Esophagus (tissue), 2 donors: ENCODE measurements around the gene FABP6. TPM values are rescaled to one million over a fixed set of nuclear protein-coding genes. Genes with fewer than 3 reads are reported as not detected.

Source experiments
- H3K27ac ChIP-seq, 2 donors: one replicate each; pipeline ENCODE4 v1.5.1; 2013; ENCODE audit warnings: low read depth in 2 of 2, mild to moderate bottlenecking in 2 of 2, inconsistent platforms in 1 of 2, low read length in 1 of 2, moderate library complexity in 1 of 2
- H3K27me3 ChIP-seq, 2 donors: one replicate each; pipeline ENCODE4 v1.6.1; 2013; ENCODE audit warnings: low read length in 2 of 2, control low read depth in 1 of 2, mild to moderate bottlenecking in 1 of 2; ENCODE audit not compliant: insufficient read depth in 2 of 2, control insufficient read depth in 1 of 2
- H3K36me3 ChIP-seq, 2 donors: one replicate each; pipeline ENCODE4 v1.6.1; 2013; ENCODE audit warnings: low read length in 1 of 2; ENCODE audit not compliant: control insufficient read depth in 2 of 2, insufficient read depth in 2 of 2
- H3K4me1 ChIP-seq, 2 donors: one replicate each; pipeline ENCODE4 v1.6.1; 2013; ENCODE audit warnings: low read length in 1 of 2; ENCODE audit not compliant: control insufficient read depth in 2 of 2, insufficient read depth in 2 of 2
- H3K4me3 ChIP-seq, 2 donors: one replicate each; pipeline ENCODE4 v1.5.1; 2013; ENCODE audit warnings: low read length in 2 of 2, mild to moderate bottlenecking in 2 of 2, low read depth in 1 of 2, moderate library complexity in 1 of 2
- H3K9me3 ChIP-seq, 2 donors: one replicate each; pipeline ENCODE4 v1.6.1; 2013; ENCODE audit warnings: mild to moderate bottlenecking in 2 of 2, low read depth in 1 of 2, low read length in 1 of 2, moderate library complexity in 1 of 2; ENCODE audit not compliant: control insufficient read depth in 2 of 2, insufficient read depth in 1 of 2
- WGBS, 2 donors: extraction: QIAGEN DNeasy Blood & Tissue Kit; methylation state at CpG; one replicate each; pipeline ENCODE4 v1.1.7; 2013; 5-methylcytosine and 5-hydroxymethylcytosine counted together
- polyA plus RNA-seq, 2 donors: library from polyadenylated mRNA; stranded (reverse); fragments of 200-250 nt; gene quantifications; one replicate each; pipeline ENCODE4 v1.2.3, GENCODE V29; 2013
- donor health status: healthy with polysubstance abuse.
- donor health status: Bipolar disorder and iron deficiency.

The FABP6 gene
- polyA plus RNA-seq, 2 donors = 1.1 to 1.8 TPM

DNA sequence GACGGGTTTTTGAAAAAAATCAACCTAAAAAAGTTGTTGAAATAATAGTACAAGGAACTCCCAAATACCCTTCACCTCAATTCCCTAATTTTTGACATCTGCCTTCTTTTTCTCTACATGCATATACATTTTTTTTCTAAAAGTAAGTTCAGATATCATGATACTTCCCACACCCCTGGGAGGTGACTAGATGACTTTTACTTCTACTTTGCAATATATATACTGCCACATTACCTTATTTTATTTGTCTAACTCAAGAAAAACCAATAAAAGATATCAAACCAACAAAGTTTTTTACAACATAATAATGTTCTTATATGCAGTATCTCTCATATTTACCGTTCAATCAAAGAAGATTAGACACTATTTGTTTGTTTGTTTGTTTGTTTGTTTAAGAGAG lies 52.0 kb downstream of the FABP6 start:
- Histone ChIP-seq H3K27ac (no peak overlapping the region), H3K27me3 (no peaks in the 10 kb centered on the region), H3K36me3 (no peaks in the 10 kb centered on the region), H3K4me1 (peaks cover 0 to 2% of the 10 kb centered on the region in 2 donors), H3K9me3 (no peaks in the 10 kb centered on the region), H3K4me3 (no peak overlapping the region)
- 78 to 89% methylated on average over 2 of the region's 2 CpGs for WGBS, 2 donors

DNA sequence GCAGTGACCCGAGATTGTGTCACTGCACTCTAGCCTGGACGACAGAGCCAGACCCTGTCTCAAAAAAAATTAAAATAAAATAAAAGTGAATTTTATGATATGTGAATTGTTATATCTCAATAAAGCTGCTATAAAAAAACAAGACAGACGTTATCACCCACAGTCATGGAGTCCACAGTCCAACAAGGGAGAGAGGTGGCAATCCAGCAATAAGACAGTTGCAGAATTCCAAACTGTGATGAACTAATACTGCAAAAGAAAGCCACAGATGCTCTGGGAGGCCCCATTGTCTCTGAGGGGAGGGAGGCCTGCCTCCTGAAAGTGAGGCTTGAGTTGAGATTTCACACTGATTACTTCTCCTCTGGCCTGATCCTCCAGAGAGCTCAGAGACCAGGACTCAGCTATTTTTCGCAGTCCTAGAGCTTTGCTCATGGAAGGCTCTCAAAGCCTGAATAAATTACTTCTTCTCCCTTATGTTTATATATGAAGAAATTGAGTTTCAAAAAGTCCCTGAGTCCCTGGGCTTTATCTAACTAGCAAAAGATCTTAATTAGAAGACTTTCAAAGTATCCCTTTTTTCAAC lies 55.1 kb downstream of the FABP6 start:
- no peaks in the 10 kb centered on the region for H3K9me3 ChIP-seq
- WGBS, 2 donors = 87 to 95% methylated on average over 4 of the region's 4 CpGs
- H3K4me3 ChIP-seq = no peak overlapping the region
- H3K4me1 ChIP-seq = peaks cover 4 to 12% of the 10 kb centered on the region in 2 donors
- no peaks in the 10 kb centered on the region for H3K27me3 ChIP-seq
- no peak overlapping the region for H3K27ac ChIP-seq
- no peaks in the 10 kb centered on the region for H3K36me3 ChIP-seq

DNA sequence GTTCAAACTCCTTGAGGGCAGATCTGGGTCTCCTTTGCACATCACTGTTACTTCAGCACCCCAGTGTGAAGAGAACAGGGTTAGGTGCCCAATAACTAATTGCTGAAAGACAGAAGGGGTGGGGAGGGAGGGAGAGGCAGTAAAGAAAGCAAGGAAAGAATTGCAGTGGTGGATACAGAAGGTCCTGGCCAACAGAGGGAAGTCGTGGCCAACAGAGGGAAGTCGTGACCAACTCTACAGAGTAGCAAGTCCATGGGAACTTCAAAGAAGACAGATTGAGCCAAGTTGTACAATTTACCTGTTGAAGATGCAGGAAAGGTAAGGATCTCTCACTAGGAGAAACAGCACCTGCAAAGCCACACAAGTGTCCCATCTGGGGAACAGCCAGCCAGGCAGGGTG lies 56.0 kb downstream of the FABP6 start:
- Histone ChIP-seq H3K4me3 (no peak overlapping the region), H3K27ac (no peak overlapping the region), H3K9me3 (no peaks in the 10 kb centered on the region), H3K4me1 (peaks cover 6 to 11% of the 10 kb centered on the region in 2 donors), H3K27me3 (no peaks in the 10 kb centered on the region), H3K36me3 (no peaks in the 10 kb centered on the region)
- 74 to 79% methylated on average over 2 of the region's 2 CpGs for WGBS, 2 donors

DNA sequence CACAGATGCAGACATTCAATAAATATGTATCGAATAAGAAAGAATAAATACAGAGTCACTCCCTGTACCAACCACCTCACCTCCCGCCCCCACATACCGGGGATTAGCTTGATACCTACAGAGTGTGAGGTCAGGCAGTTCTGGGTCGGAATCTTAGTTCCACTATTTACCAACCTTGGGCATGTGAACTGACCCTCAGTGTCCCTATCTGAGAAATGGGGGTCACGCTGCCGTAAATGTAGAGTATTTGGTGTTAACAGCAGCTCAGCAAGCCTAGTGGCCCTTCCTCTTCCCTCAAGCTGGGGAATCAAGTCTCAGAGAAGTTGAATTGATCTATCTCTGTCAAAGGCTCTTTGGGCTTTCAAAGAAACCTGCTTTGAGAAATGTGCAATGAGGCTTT lies 57.6 kb downstream of the FABP6 start:
- H3K4me3 ChIP-seq = no peak overlapping the region
- no peaks in the 10 kb centered on the region for H3K27me3 ChIP-seq
- H3K27ac ChIP-seq = peak overlapping the region in 1 of 2 donors; percentile 40
- H3K36me3 ChIP-seq = no peaks in the 10 kb centered on the region
- H3K4me1 ChIP-seq = peaks cover 6 to 11% of the 10 kb centered on the region in 2 donors
- 71 to 76% methylated on average over 6 of the region's 6 CpGs for WGBS, 2 donors
- no peaks in the 10 kb centered on the region for H3K9me3 ChIP-seq

DNA sequence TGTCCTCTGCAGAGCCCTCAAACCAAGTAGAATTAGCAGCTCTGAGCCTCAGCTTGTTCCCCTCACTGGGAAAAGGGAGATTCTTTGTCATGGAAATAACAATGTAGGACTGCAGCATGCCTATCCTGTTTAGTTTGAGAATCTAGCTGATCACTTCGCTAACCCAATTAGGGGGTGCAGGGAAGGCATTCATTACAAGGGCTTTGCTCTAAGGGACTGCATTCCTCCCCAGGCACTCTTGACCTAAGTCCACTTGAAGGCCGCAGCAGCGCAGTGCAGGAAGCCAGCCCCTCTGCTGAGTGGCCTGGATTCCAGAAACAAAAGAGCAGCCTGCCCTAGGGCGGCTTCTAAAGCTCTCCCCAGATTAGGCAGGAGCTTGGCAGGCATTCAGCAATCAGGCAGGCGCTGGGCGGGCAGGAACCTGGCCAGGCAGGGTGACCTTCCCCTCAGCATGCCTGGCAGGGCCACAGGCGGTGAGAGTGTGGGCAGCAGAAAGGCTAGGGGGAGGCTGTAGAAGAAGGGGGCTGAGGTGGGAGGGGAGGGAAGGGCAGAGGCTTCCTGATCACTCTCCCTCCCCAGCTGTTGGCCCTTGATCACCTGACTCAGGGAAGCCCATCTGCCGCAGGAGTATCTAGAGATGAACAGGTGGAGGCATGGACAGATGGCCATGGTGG lies 58.2 kb downstream of the FABP6 start:
- Histone ChIP-seq H3K27me3 (no peaks in the 10 kb centered on the region), H3K4me3 (no peak overlapping the region), H3K27ac (peak overlapping the region in 1 of 2 donors; percentile 40), H3K36me3 (no peaks in the 10 kb centered on the region), H3K4me1 (peaks cover 6 to 11% of the 10 kb centered on the region in 2 donors), H3K9me3 (no peaks in the 10 kb centered on the region)
- 27% methylated on average over 8 of the region's 8 CpGs for WGBS, 2 donors

Other genes with a start within 250 kb of the FABP6 start
- gene TTC1, start 220.4 kb upstream of the FABP6 start, polyA plus RNA-seq = 10 to 100 TPM; 16.7 to 32.9 TPM
- gene PWWP2A, start 110.1 kb upstream of the FABP6 start, polyA plus RNA-seq = 1 to 10 TPM; 4.8 to 5.4 TPM
- under 1 TPM; 0.44 to 0.59 TPM for gene CCNJL, start 83.1 kb downstream of the FABP6 start, polyA plus RNA-seq
- gene C1QTNF2, start 141.1 kb downstream of the FABP6 start, polyA plus RNA-seq = under 1 TPM; 0.53 to 0.69 TPM
- gene FAM200C, start 170.5 kb downstream of the FABP6 start, polyA plus RNA-seq = 1 to 10 TPM in 1 of 2 donors, under 1 TPM in 1; 0.93 to 1.9 TPM
- gene SLU7, start 189.6 kb downstream of the FABP6 start, polyA plus RNA-seq = 10 to 100 TPM; 22.8 to 23.9 TPM
- gene PTTG1, start 192.3 kb downstream of the FABP6 start, polyA plus RNA-seq = 100 to 1,000 TPM in 1 of 2 donors, 10 to 100 TPM in 1; 96.5 to 118 TPM